ENCODE measurements around the gene EML4.

GRCh38 chr2:42200926-42201855 is 32.0 kb downstream of the EML4 start:
- TF ChIP-seq CTCF (conservative IDR thresholded peaks at IDR 0.05; ENCODE audit: low read length) (no peak), EZH2phosphoT487 (IDR thresholded peaks at IDR 0.05; ENCODE audit: borderline replicate concordance) (no peak)
